IMR-90 (cell line): ENCODE results near the gene YTHDC2. TPM values are rescaled to one million over a fixed set of nuclear protein-coding genes. Genes with fewer than 3 reads are reported as not detected.

Source experiments
- ATAC-seq: fragments of 200-7000 bp; cut with Tn5 transposase; 2 replicates; pipeline ENCODE4 v1.9.1; 2020; ENCODE audit warnings: low read depth, mild to moderate bottlenecking, moderate library complexity
- BruUV-seq: library from RNA; stranded (reverse); fragments of 400-500 nt; replicated peaks from 2 replicates; lab custom pipeline; 2021; lab: Mats Ljungman, UMichigan
- CTCF ChIA-PET: fragments of 300-600 bp; formaldehyde crosslinking; extraction: SDS; loops from one replicate; lab custom pipeline; 2021; ENCODE audit warnings: antibody characterized with exemption; lab: Yijun Ruan, JAX
- POLR2A ChIA-PET: fragments of 300-600 bp; sonication (Branson Sonifier 250); formaldehyde crosslinking; loops from one replicate; lab custom pipeline; 2022; ENCODE audit warnings: antibody characterized with exemption; ENCODE audit not compliant: unreplicated experiment; lab: Charles Lee
- DNase-seq: peaks from one replicate; pipeline ENCODE4 v3.0.0; 2013
- H2AFZ ChIP-seq: replicated peaks from 2 replicates; pipeline ENCODE3; 2013; ENCODE audit warnings: low read length, mild to moderate bottlenecking; ENCODE audit not compliant: poor library complexity
- H2AK5ac ChIP-seq: 2 replicates; pipeline ENCODE4 v1.6.1; 2013; ENCODE audit warnings: low read depth, low read length, inconsistent platforms
- H2AK9ac ChIP-seq: replicated peaks from 2 replicates; pipeline ENCODE3; 2013; ENCODE audit warnings: mild to moderate bottlenecking, low read depth, low read length, moderate library complexity; ENCODE audit not compliant: poor library complexity
- H2BK120ac ChIP-seq: 2 replicates; pipeline ENCODE4 v1.6.1; 2013; ENCODE audit warnings: low read depth, low read length, inconsistent platforms
- H2BK15ac ChIP-seq: 3 replicates; pipeline ENCODE4 v1.6.1; 2013; ENCODE audit warnings: low read depth, low read length, inconsistent platforms
- H2BK20ac ChIP-seq: 2 replicates; pipeline ENCODE4 v1.6.1; 2013; ENCODE audit warnings: low read depth, mild to moderate bottlenecking, inconsistent platforms, low read length, moderate library complexity
- H2BK5ac ChIP-seq: 2 replicates; pipeline ENCODE4 v1.6.1; 2013; ENCODE audit warnings: mild to moderate bottlenecking, low read depth, low read length, inconsistent platforms; ENCODE audit not compliant: poor library complexity, severe bottlenecking
- H3K14ac ChIP-seq: replicated peaks from 2 replicates; pipeline ENCODE4 v1.6.1; 2013; ENCODE audit warnings: low read depth, low read length, inconsistent platforms
- H3K18ac ChIP-seq: 2 replicates; pipeline ENCODE4 v1.6.1; 2013; ENCODE audit warnings: low read depth, low read length, control low read depth
- H3K23ac ChIP-seq: 2 replicates; pipeline ENCODE4 v1.6.1; 2013; ENCODE audit warnings: low read depth, low read length, inconsistent platforms
- H3K27ac ChIP-seq: 2 replicates; pipeline ENCODE4 v1.5.1; 2013; ENCODE audit warnings: mild to moderate bottlenecking, control low read depth, low read length; ENCODE audit not compliant: insufficient read depth
- H3K27me3 ChIP-seq: 2 replicates; pipeline ENCODE4 v1.6.1; 2013; ENCODE audit warnings: low read length; ENCODE audit not compliant: control insufficient read depth, insufficient read depth
- H3K36me3 ChIP-seq: 2 replicates; pipeline ENCODE4 v1.6.1; 2013; ENCODE audit warnings: low read length, mixed read lengths; ENCODE audit not compliant: control insufficient read depth, insufficient read depth
- H3K4ac ChIP-seq: 2 replicates; pipeline ENCODE4 v1.6.1; 2013; ENCODE audit warnings: low read depth, low read length, inconsistent platforms
- H3K4me1 ChIP-seq: 2 replicates; pipeline ENCODE4 v1.6.1; 2013; ENCODE audit warnings: low read length, mixed read lengths; ENCODE audit not compliant: control insufficient read depth, insufficient read depth
- H3K4me2 ChIP-seq: 2 replicates; pipeline ENCODE4 v1.6.1; 2013; ENCODE audit warnings: low read depth, mild to moderate bottlenecking, control low read depth, low read length, moderate library complexity
- H3K4me3 ChIP-seq: 2 replicates; pipeline ENCODE4 v1.5.1; 2013; ENCODE audit warnings: low read depth, mild to moderate bottlenecking, control low read depth, low read length, moderate library complexity; ENCODE audit not compliant: insufficient read depth
- H3K56ac ChIP-seq: 2 replicates; pipeline ENCODE4 v1.6.1; 2013; ENCODE audit warnings: low read length, inconsistent platforms; ENCODE audit not compliant: insufficient read depth; ENCODE audit errors: extremely low read depth
- H3K79me1 ChIP-seq, 2 experiments: 2 replicates each; pipeline ENCODE4 v1.6.1; 2013; ENCODE audit warnings: low read length in 2 of 2, inconsistent platforms in 1 of 2, low read depth in 1 of 2
- H3K9ac ChIP-seq: 2 replicates; pipeline ENCODE4 v1.6.1; 2013; ENCODE audit warnings: low read depth, low read length, control low read depth
- H3K9me1 ChIP-seq: 2 replicates; pipeline ENCODE4 v1.6.1; 2013; ENCODE audit warnings: low read length, inconsistent platforms; ENCODE audit not compliant: insufficient read depth
- H3K9me3 ChIP-seq: 2 replicates; pipeline ENCODE4 v1.6.1; 2013; ENCODE audit warnings: low read length; ENCODE audit not compliant: control insufficient read depth, insufficient read depth
- H4K20me1 ChIP-seq: 2 replicates; pipeline ENCODE4 v1.6.1; 2013; ENCODE audit warnings: low read length, inconsistent platforms; ENCODE audit not compliant: insufficient read depth
- H4K5ac ChIP-seq: 2 replicates; pipeline ENCODE4 v1.6.1; 2013; ENCODE audit warnings: mild to moderate bottlenecking, low read depth, low read length, control low read depth
- H4K8ac ChIP-seq, 2 experiments: 2 replicates each; pipeline ENCODE4 v1.6.1; 2013; ENCODE audit warnings: low read depth in 2 of 2, low read length in 2 of 2, control low read depth in 1 of 2, inconsistent platforms in 1 of 2
- H4K91ac ChIP-seq: 2 replicates; pipeline ENCODE4 v1.6.1; 2013; ENCODE audit warnings: low read depth, low read length, inconsistent platforms; ENCODE audit not compliant: insufficient read depth
- NFE2L2 ChIP-seq: fragments of 150-350 bp; IDR thresholded peaks from 2 replicates; pipeline ENCODE4 v1.6.1; 2016; ENCODE audit warnings: low read depth, mild to moderate bottlenecking, low read length
- RCOR1 ChIP-seq: IDR thresholded peaks from 2 replicates; pipeline ENCODE4 v1.6.1; 2012; ENCODE audit warnings: mild to moderate bottlenecking, low read length, improper control_type of control experiment; ENCODE audit not compliant: insufficient replicate concordance
- SMC3 ChIP-seq: fragments of 150-350 bp; IDR thresholded peaks from 2 replicates; pipeline ENCODE4 v1.6.1; 2016; ENCODE audit warnings: low read depth, mild to moderate bottlenecking, antibody characterized with exemption, low read length, moderate library complexity
- WGBS, 2 experiments: methylation state at CpG; one replicate each; pipeline versions ENCODE4 v1.1.5 to v1.1.7; 2013; ENCODE audit warnings: missing lambda C conversion rate in 2 of 2; ENCODE audit not compliant: insufficient read length in 1 of 2; ENCODE audit errors: extremely low coverage in 2 of 2; 5-methylcytosine and 5-hydroxymethylcytosine counted together
- dilution Hi-C: fragments of 300-500 bp; cut with HindIII; formaldehyde crosslinking; loops from one replicate; pipeline ENCODE4 v1.14.3; 2018; ENCODE audit warnings: low sequenced_read_pairs; ENCODE audit not compliant: unreplicated experiment
- in situ Hi-C: fragments of 300-500 bp; cut with MboI; formaldehyde crosslinking; loops from 3 replicates; pipeline ENCODE4 v1.14.3; 2019; ENCODE audit warnings: low sequenced_read_pairs, inconsistent platforms, mixed read lengths
- intact Hi-C: fragments of 100-400 bp; cut with micrococcal nuclease; formaldehyde crosslinking; loops from 2 replicates; pipeline ENCODE4 v1.10.0; 2022
- polyA plus RNA-seq, 3 experiments: library from polyadenylated mRNA; depleted of rRNA; stranded (reverse); fragments of >200 nt; gene quantifications; 2 replicates each; pipeline ENCODE4 v1.2.3, GENCODE V29; 2012; ENCODE audit warnings: low replicate concordance in 1 of 3
- total RNA-seq: library from RNA; depleted of rRNA; stranded (reverse); fragments of >200 nt; gene quantifications from 2 replicates; pipeline ENCODE4 v1.2.3, GENCODE V29; 2012

Gene YTHDC2
- total and polyA plus RNA-seq, 2 of the 4 experiments (the other 2 are of a cell fraction) = 6.5 to 13.4 TPM

- POLR2A ChIA-PET = no interaction called here
- no peak overlapping the region for H2BK120ac ChIP-seq
- no peaks in the 10 kb centered on the region for H3K9me1 ChIP-seq
- no peak for TF ChIP-seq NFE2L2
- TF ChIP-seq SMC3 = no peak
- TF ChIP-seq RCOR1 = no peak
- dilution Hi-C loops (no loop called here), intact Hi-C loops (no loop called here), in situ Hi-C loops (no loop called here)
- H4K5ac ChIP-seq = no peak overlapping the region
- CTCF ChIA-PET = no interaction called here
- H2AK9ac ChIP-seq = no peak overlapping the region
- no peak overlapping the region for H3K14ac ChIP-seq
- H3K56ac ChIP-seq = no peak overlapping the region
- no peaks in the 10 kb centered on the region for H3K27me3 ChIP-seq
- H3K36me3 ChIP-seq = peaks cover 13% of the 10 kb centered on the region
- H3K18ac ChIP-seq = no peak overlapping the region
- DNase-seq = no peak
- H2BK15ac ChIP-seq = no peak overlapping the region
- H3K79me1 ChIP-seq = peaks cover 4 to 6% of the 10 kb centered on the region in 2 experiments; a peak in 3 of 4 replicates
- H3K27ac ChIP-seq = no peak overlapping the region
- WGBS, 2 experiments = no CpG with 5 or more reads among the region's 2 CpGs
- H3K9me3 ChIP-seq = no peaks in the 10 kb centered on the region
- ATAC-seq = no peak
- no peak overlapping the region for H2BK20ac ChIP-seq
- H2AFZ ChIP-seq = no peak overlapping the region
- BruUV-seq = no TSS peak
- peaks cover 3% of the 10 kb centered on the region for H3K4me1 ChIP-seq
- H3K23ac ChIP-seq = no peak overlapping the region
- no peak overlapping the region for H3K4me3 ChIP-seq
- H4K91ac ChIP-seq = no peak overlapping the region
- H3K4ac ChIP-seq = no peak overlapping the region
- no peak overlapping the region for H2BK5ac ChIP-seq
- H4K20me1 ChIP-seq = no peaks in the 10 kb centered on the region
- no peak overlapping the region for H2AK5ac ChIP-seq
- H3K4me2 ChIP-seq = no peak overlapping the region
- no peak overlapping the region for H3K9ac ChIP-seq
- no peak overlapping the region for H4K8ac ChIP-seq
Measured at GRCh38 chr5:113548396-113548795, 34.9 kb downstream of the YTHDC2 start.
